ENCODE data around the gene CMBL. TPM values are rescaled to one million over a fixed set of nuclear protein-coding genes. Genes with fewer than 3 reads are reported as not detected.
"Not testable (repeated sequence)": the region's sequence is repeated elsewhere in the genome, so short reads cannot be mapped to it uniquely, and the experiment has no call there.

Gene CMBL
- total RNA-seq, 2 experiments from 2014 or later = 0.13 TPM; not detected in 1

GRCh38 chr5:10275460-10275859, 32.2 kb downstream of the CMBL start:
- no peaks in the 10 kb centered on the region for H3K79me2 ChIP-seq (ENCODE audit: insufficient read depth, low read depth, low read length)
- TF ChIP-seq EZH2phosphoT487 (IDR thresholded peaks at IDR 0.05; ENCODE audit: borderline replicate concordance, low read depth, low read length) = no peak
- no peak for TF ChIP-seq CTCF (conservative IDR thresholded peaks at IDR 0.05; ENCODE audit: low read length)
- ChIA-PET CTCF (ENCODE audit: unreplicated experiment) (no interaction called here), POLR2A (no interaction called here)
- intact Hi-C loops (cut with micrococcal nuclease; ENCODE audit: unreplicated experiment) = no loop called here
- DNase-seq (ENCODE audit: low spot score) = no peak
- no peaks in the 10 kb centered on the region for H3K36me3 ChIP-seq (ENCODE audit: insufficient read depth, low read length)
- no peaks in the 10 kb centered on the region for H3K4me1 ChIP-seq (ENCODE audit: insufficient read depth, low read length, poor library complexity, severe bottlenecking)
- no peaks in the 10 kb centered on the region for H4K20me1 ChIP-seq (ENCODE audit: insufficient read depth, low read length)
- no peaks in the 10 kb centered on the region for H3K9me3 ChIP-seq (ENCODE audit: low read length)
- H3K27ac ChIP-seq (ENCODE audit: low read depth, low read length, poor library complexity, severe bottlenecking) = no peak overlapping the region
- H3K4me3 ChIP-seq (ENCODE audit: low read depth, low read length, poor library complexity, severe bottlenecking) = no peak overlapping the region
- BruUV-seq (replicated peaks) = no TSS peak
- no peak overlapping the region for H3K4me2 ChIP-seq (ENCODE audit: low read length)
- H2AFZ ChIP-seq (ENCODE audit: low read length) = no peak overlapping the region
- H3K9me2 ChIP-seq (ENCODE audit: insufficient read depth, low read length) = no peaks in the 10 kb centered on the region

GRCh38 chr5:10272875-10273209, 34.9 kb downstream of the CMBL start:
- H3K27ac ChIP-seq (ENCODE audit: low read depth, low read length, poor library complexity, severe bottlenecking); H3K79me2 ChIP-seq (ENCODE audit: insufficient read depth, low read depth, low read length); H3K4me3 ChIP-seq (ENCODE audit: low read depth, low read length, poor library complexity, severe bottlenecking); H3K9me2 ChIP-seq (ENCODE audit: insufficient read depth, low read length); CTCF ChIA-PET (ENCODE audit: unreplicated experiment); DNase-seq (ENCODE audit: low spot score); H3K36me3 ChIP-seq (ENCODE audit: insufficient read depth, low read length); H3K9me3 ChIP-seq (ENCODE audit: low read length); H3K4me2 ChIP-seq (ENCODE audit: low read length); H2AFZ ChIP-seq (ENCODE audit: low read length); H3K4me1 ChIP-seq (ENCODE audit: insufficient read depth, low read length, poor library complexity, severe bottlenecking); BruUV-seq (replicated peaks); H4K20me1 ChIP-seq (ENCODE audit: insufficient read depth, low read length); intact Hi-C loops (cut with micrococcal nuclease; ENCODE audit: unreplicated experiment): not testable (repeated sequence)
- POLR2A ChIA-PET = interaction anchor here (0.6 kb wide), 1 partner anchor 10 kb away, joined by 3 read pairs; no protein-coding TSS in a partner anchor

GRCh38 chr5:10272053-10272874, 35.4 kb downstream of the CMBL start:
- DNase-seq (ENCODE audit: low spot score) = no peak
- Histone ChIP-seq H3K27ac (ENCODE audit: low read depth, low read length, poor library complexity, severe bottlenecking) (no peak overlapping the region), H3K9me3 (ENCODE audit: low read length) (no peaks in the 10 kb centered on the region), H3K36me3 (ENCODE audit: insufficient read depth, low read length) (no peaks in the 10 kb centered on the region), H3K4me3 (ENCODE audit: low read depth, low read length, poor library complexity, severe bottlenecking) (no peak overlapping the region), H3K4me1 (ENCODE audit: insufficient read depth, low read length, poor library complexity, severe bottlenecking) (no peaks in the 10 kb centered on the region), H4K20me1 (ENCODE audit: insufficient read depth, low read length) (no peaks in the 10 kb centered on the region), H3K79me2 (ENCODE audit: insufficient read depth, low read depth, low read length) (no peaks in the 10 kb centered on the region), H2AFZ (ENCODE audit: low read length) (no peak overlapping the region), H3K4me2 (ENCODE audit: low read length) (no peak overlapping the region), H3K9me2 (ENCODE audit: insufficient read depth, low read length) (no peaks in the 10 kb centered on the region)
- POLR2A ChIA-PET = interaction anchor here (0.6 kb wide), 1 partner anchor 11 kb away, joined by 3 read pairs; no protein-coding TSS in a partner anchor
- no TSS peak for BruUV-seq (replicated peaks)
- intact Hi-C loops (cut with micrococcal nuclease; ENCODE audit: unreplicated experiment) = no loop called here
- TF ChIP-seq EZH2phosphoT487 (IDR thresholded peaks at IDR 0.05; ENCODE audit: borderline replicate concordance, low read depth, low read length) (no peak), CTCF (conservative IDR thresholded peaks at IDR 0.05; ENCODE audit: low read length) (no peak)
- CTCF ChIA-PET (ENCODE audit: unreplicated experiment) = no interaction called here
